Muscle of leg (tissue), 11 donors: ENCODE results near the gene NLRP8. TPM values are rescaled to one million over a fixed set of nuclear protein-coding genes. Genes with fewer than 3 reads are reported as not detected.
"Not testable (repeated sequence)": the region's sequence is repeated elsewhere in the genome, so short reads cannot be mapped to it uniquely, and the experiment has no call there.

ENCODE experiments used
- DNase-seq: peaks from one replicate; pipeline ENCODE4 v3.0.0; 2013
- H3K27ac ChIP-seq: one replicate; pipeline ENCODE4 v1.5.1; 2013; ENCODE audit warnings: mild to moderate bottlenecking, low read length, control low read depth
- H3K27me3 ChIP-seq: one replicate; pipeline ENCODE4 v1.6.1; 2013; ENCODE audit warnings: low read length; ENCODE audit not compliant: control insufficient read depth, insufficient read depth
- H3K36me3 ChIP-seq: one replicate; pipeline ENCODE4 v1.6.1; 2013; ENCODE audit warnings: low read length; ENCODE audit not compliant: control insufficient read depth, insufficient read depth
- H3K4me1 ChIP-seq: one replicate; pipeline ENCODE4 v1.6.1; 2013; ENCODE audit warnings: low read length; ENCODE audit not compliant: control insufficient read depth, insufficient read depth
- H3K4me3 ChIP-seq: one replicate; pipeline ENCODE4 v1.5.1; 2013; ENCODE audit warnings: low read length, control low read depth
- H3K9me3 ChIP-seq: replicated peaks from 2 replicates; pipeline ENCODE4 v1.6.1; 2013; ENCODE audit warnings: low read depth, low read length; ENCODE audit not compliant: control insufficient read depth
- WGBS: methylation state at CpG from one replicate; pipeline ENCODE4 v1.1.5; 2013; ENCODE audit warnings: missing lambda C conversion rate; ENCODE audit not compliant: insufficient coverage; 5-methylcytosine and 5-hydroxymethylcytosine counted together
- polyA plus RNA-seq, 8 donors: library from polyadenylated mRNA; unstranded; fragments of 120-200 nt; gene quantifications; one replicate each; pipeline versions ENCODE4 v1.2.1 to v1.2.3, GENCODE V29; 2013; ENCODE audit warnings: inconsistent platforms in 1 of 8, low replicate concordance in 1 of 8; ENCODE audit not compliant: insufficient read length in 8 of 8, insufficient read depth in 1 of 8
- total RNA-seq: library from RNA; stranded (reverse); fragments of 120-200 nt; gene quantifications from one replicate; pipeline ENCODE4 v1.2.4, GENCODE V29; 2013

NLRP8 gene
- total and polyA plus RNA-seq, 9 donors, result 0.03 TPM; not detected in 8

GRCh38 chr19:56020355-56020975 is 72.8 kb downstream of the NLRP8 start:
- peaks cover 13% of the 10 kb centered on the region for H3K9me3 ChIP-seq
- H3K4me3 ChIP-seq, DNase-seq, H3K36me3 ChIP-seq, H3K4me1 ChIP-seq, H3K27me3 ChIP-seq, H3K27ac ChIP-seq: not testable (repeated sequence)
- 75% methylated on average over 2 of the region's 7 CpGs for WGBS

- Histone ChIP-seq H3K27me3 (no peaks in the 10 kb centered on the region), H3K9me3 (peaks cover 21% of the 10 kb centered on the region), H3K4me3 (no peak overlapping the region), H3K36me3 (no peaks in the 10 kb centered on the region), H3K4me1 (no peaks in the 10 kb centered on the region), H3K27ac (no peak overlapping the region)
- 90% methylated on average over 15 of the region's 15 CpGs for WGBS
- DNase-seq, result no peak
Measured at GRCh38 chr19:56026769-56027168, 79.1 kb downstream of the NLRP8 start.

Other genes starting within 250 kb of the NLRP8 start
- not detected for gene NLRP9, start 209.4 kb upstream of the NLRP8 start, total RNA-seq
- gene NLRP9, start 209.4 kb upstream of the NLRP8 start, polyA plus RNA-seq, result not detected
- gene RFPL4A, start 188.7 kb upstream of the NLRP8 start, total RNA-seq, result 0.62 TPM
- under 1 TPM in 5 of 8 donors, not detected in 3; 0.23 to 0.86 (median 0.51) TPM for gene RFPL4A, start 188.7 kb upstream of the NLRP8 start, polyA plus RNA-seq
- gene RFPL4AL1, start 178.7 kb upstream of the NLRP8 start, total RNA-seq, result 0.66 TPM
- gene RFPL4AL1, start 178.7 kb upstream of the NLRP8 start, polyA plus RNA-seq, result 1 to 10 TPM in 1 of 8 donors, under 1 TPM in 5, not detected in 2; 0.22 to 1.2 (median 0.56) TPM
- not detected for gene NLRP11, start 115.8 kb upstream of the NLRP8 start, total RNA-seq
- gene NLRP11, start 115.8 kb upstream of the NLRP8 start, polyA plus RNA-seq, result under 1 TPM in 1 of 8 donors, not detected in 7; 0.04 TPM
- not detected for gene NLRP4, start 111.3 kb upstream of the NLRP8 start, total RNA-seq
- not detected for gene NLRP4, start 111.3 kb upstream of the NLRP8 start, polyA plus RNA-seq
- not detected for gene NLRP13, start 15.5 kb upstream of the NLRP8 start, total RNA-seq
- gene NLRP13, start 15.5 kb upstream of the NLRP8 start, polyA plus RNA-seq, result not detected
- gene NLRP5, start 38.9 kb downstream of the NLRP8 start, total RNA-seq, result not detected
- not detected for gene NLRP5, start 38.9 kb downstream of the NLRP8 start, polyA plus RNA-seq
- gene ZNF787, start 173.5 kb downstream of the NLRP8 start, total RNA-seq, result 22.9 TPM
- 10 to 100 TPM; 22.0 to 34.4 (median 24.9) TPM for gene ZNF787, start 173.5 kb downstream of the NLRP8 start, polyA plus RNA-seq
- gene ZNF444, start 193.5 kb downstream of the NLRP8 start, total RNA-seq, result 10.5 TPM
- 10 to 100 TPM; 17.9 to 26.2 (median 19.9) TPM for gene ZNF444, start 193.5 kb downstream of the NLRP8 start, polyA plus RNA-seq
- not detected for gene GALP, start 228.2 kb downstream of the NLRP8 start, total RNA-seq
- gene GALP, start 228.2 kb downstream of the NLRP8 start, polyA plus RNA-seq, result not detected
- 0.09 TPM for gene ZSCAN5B, start 250.0 kb downstream of the NLRP8 start, total RNA-seq
- gene ZSCAN5B, start 250.0 kb downstream of the NLRP8 start, polyA plus RNA-seq, result under 1 TPM in 1 of 8 donors, not detected in 7; 0.12 TPM